GM12872 (cell line): ENCODE data around the gene APOB.

Source experiments
- CTCF ChIP-seq: IDR thresholded peaks from 3 replicates; pipeline ENCODE4 v1.5.1; 2011; ENCODE audit warnings: low read depth, mild to moderate bottlenecking, low read length, moderate library complexity; ENCODE audit not compliant: insufficient read depth

APOB gene

GRCh38 chr2:20957788-20958525 is 85.9 kb downstream of the APOB start:
- no peak for TF ChIP-seq CTCF

DNA sequence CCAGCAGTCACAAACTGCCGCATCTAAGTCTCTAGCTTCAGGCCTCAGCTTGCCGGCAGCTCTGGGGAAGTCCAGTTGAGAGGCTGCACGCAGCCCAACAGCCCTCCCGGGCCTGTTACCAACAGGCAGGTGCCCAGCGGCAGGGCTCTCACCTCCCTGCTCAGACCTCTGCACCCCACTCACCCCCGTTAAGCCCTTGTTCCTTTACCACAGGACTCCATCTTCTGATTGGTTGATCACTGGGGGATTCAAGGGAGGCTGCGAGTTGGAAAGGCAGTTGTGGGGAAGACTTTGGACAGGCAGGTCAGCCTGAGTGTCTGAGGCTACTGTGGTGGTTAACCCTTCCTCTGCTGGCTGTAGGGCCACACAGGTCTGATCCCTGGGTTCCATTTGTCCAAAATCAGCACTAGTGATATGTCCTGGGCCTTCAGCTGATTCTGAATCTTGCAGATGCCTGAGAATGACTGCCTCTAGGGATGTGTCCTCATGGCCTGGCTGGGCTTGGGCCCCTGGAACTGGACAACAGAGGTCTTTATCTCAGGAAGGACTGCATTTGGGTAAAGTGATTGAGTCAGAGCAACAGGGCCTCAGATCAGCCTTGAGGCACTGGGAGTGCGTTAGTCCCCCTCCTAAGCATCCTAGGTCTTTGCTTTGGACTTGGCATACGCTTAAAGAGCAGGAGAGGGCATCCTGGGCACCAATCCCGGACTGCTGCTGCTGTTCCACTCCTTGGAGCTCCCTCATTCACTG is 88.4 kb downstream of the APOB start:
- no peak for TF ChIP-seq CTCF

- TF ChIP-seq CTCF = no peak
These were observed 90.6 kb downstream of the APOB start for GRCh38 chr2:20953146-20953824.
